Thoracic aorta (tissue), 2 donors: ENCODE results near the gene DMXL2. TPM values are rescaled to one million over a fixed set of nuclear protein-coding genes. Genes with fewer than 3 reads are reported as not detected.
"Not testable (repeated sequence)": the region's sequence is repeated elsewhere in the genome, so short reads cannot be mapped to it uniquely, and the experiment has no call there.

Experiments
- ATAC-seq: fragments of 150-250 bp; one replicate; pipeline ENCODE4 v1.8.0; 2017; ENCODE audit warnings: low read depth; ENCODE audit not compliant: insufficient number of reproducible peaks, low FRiP score
- DNase-seq: peaks from one replicate; pipeline ENCODE4 v3.0.0-alpha.2; 2020; ENCODE audit warnings: low spot score
- H3K27ac ChIP-seq, 2 donors: fragments of 200-600 bp; sonication (generic); 1 replicate in 1 of 2; 2 replicates in 1 of 2; pipeline ENCODE4 v1.5.1; 2016; ENCODE audit warnings: mild to moderate bottlenecking in 2 of 2, moderate library complexity in 2 of 2
- H3K27me3 ChIP-seq: fragments of 200-600 bp; sonication (generic); replicated peaks from 2 replicates; pipeline ENCODE4 v1.6.0; 2016; ENCODE audit warnings: mild to moderate bottlenecking; ENCODE audit not compliant: insufficient read depth
- H3K36me3 ChIP-seq: fragments of 200-600 bp; sonication (generic); one replicate; pipeline ENCODE4 v1.5.1; 2016
- H3K4me1 ChIP-seq, 2 donors: fragments of 200-600 bp; sonication (generic); 1 replicate in 1 of 2; 2 replicates in 1 of 2; pipeline versions ENCODE4 v1.5.1 to v1.6.0; 2016; ENCODE audit warnings: low read depth in 2 of 2, mild to moderate bottlenecking in 1 of 2; ENCODE audit not compliant: control insufficient read depth in 1 of 2
- H3K4me3 ChIP-seq: fragments of 200-600 bp; sonication (generic); 2 replicates; pipeline ENCODE4 v1.5.1; 2016; ENCODE audit warnings: mild to moderate bottlenecking
- H3K9me3 ChIP-seq: fragments of 200-600 bp; sonication (generic); 2 replicates; pipeline ENCODE4 v1.5.1; 2016
- CTCF ChIP-seq: fragments of 200-600 bp; sonication (generic); IDR thresholded peaks from one replicate; pipeline ENCODE4 v1.5.1; 2019; ENCODE audit warnings: antibody characterized with exemption
- total RNA-seq, 2 donors: library from RNA; depleted of rRNA; stranded (reverse); fragments of >200 nt; gene quantifications; one replicate each; pipeline versions ENCODE4 v1.1.0 to v1.2.3, GENCODE V29; 2016

The DMXL2 gene
- total RNA-seq, 2 donors from 2014 or later: 20.3 to 45.9 TPM

GRCh38 chr15:51667478-51667877, 44.9 kb upstream of the DMXL2 start:
- Histone ChIP-seq H3K36me3 (no peaks in the 10 kb centered on the region), H3K27me3 (no peaks in the 10 kb centered on the region), H3K4me1 (no peaks in the 10 kb centered on the region), H3K27ac (no peak overlapping the region), H3K9me3 (no peaks in the 10 kb centered on the region), H3K4me3 (no peak overlapping the region)
- ATAC-seq: no peak
- no peak for DNase-seq
- TF ChIP-seq CTCF: no peak

GRCh38 chr15:51661072-51661471, 38.5 kb upstream of the DMXL2 start:
- Histone ChIP-seq H3K4me1 (no peaks in the 10 kb centered on the region), H3K27me3 (no peaks in the 10 kb centered on the region), H3K27ac (no peak overlapping the region), H3K4me3 (no peak overlapping the region), H3K36me3 (no peaks in the 10 kb centered on the region), H3K9me3 (no peaks in the 10 kb centered on the region)
- no peak for TF ChIP-seq CTCF
- ATAC-seq (no peak), DNase-seq (no peak)

- DNase-seq: no peak
- Histone ChIP-seq H3K4me3 (no peak overlapping the region), H3K27me3 (no peaks in the 10 kb centered on the region), H3K27ac (no peak overlapping the region), H3K36me3 (no peaks in the 10 kb centered on the region), H3K9me3 (no peaks in the 10 kb centered on the region), H3K4me1 (no peaks in the 10 kb centered on the region)
- TF ChIP-seq CTCF: no peak
- ATAC-seq: no peak
Measured at GRCh38 chr15:51658664-51659063, 36.1 kb upstream of the DMXL2 start.

GRCh38 chr15:51655401-51656057, 33.0 kb upstream of the DMXL2 start:
- not testable (repeated sequence) for H3K36me3 ChIP-seq, H3K9me3 ChIP-seq, H3K4me3 ChIP-seq, ATAC-seq, H3K27me3 ChIP-seq, DNase-seq, H3K27ac ChIP-seq, H3K4me1 ChIP-seq

- DNase-seq (no peak), ATAC-seq (no peak)
- H3K4me3 ChIP-seq: no peak overlapping the region
- H3K9me3 ChIP-seq: no peaks in the 10 kb centered on the region
- no peak overlapping the region for H3K27ac ChIP-seq
- no peaks in the 10 kb centered on the region for H3K27me3 ChIP-seq
- no peaks in the 10 kb centered on the region for H3K36me3 ChIP-seq
- TF ChIP-seq CTCF: no peak
- H3K4me1 ChIP-seq: no peaks in the 10 kb centered on the region
Measured at GRCh38 chr15:51652084-51652668, 29.6 kb upstream of the DMXL2 start.
